Stimulated activated CD8-positive, alpha-beta memory T cell treated with anti-CD3 and anti-CD28 coated beads, Interleukin-15, amount 100 ng/mL, for 4 hours (primary cell): ENCODE results near the gene SDC1.

Experiments
- DNase-seq, 2 donors: peaks; one replicate each; pipeline ENCODE4 v3.0.0-alpha.2; 2020; ENCODE audit warnings: low read depth in 2 of 2

SDC1 gene

GRCh38 chr2:20214566-20215182 is 10.3 kb downstream of the SDC1 start:
- no peak for DNase-seq

GRCh38 chr2:20213651-20214565 is 11.0 kb downstream of the SDC1 start:
- no peak for DNase-seq

- no peak for DNase-seq
Observed at GRCh38 chr2:20212871-20213503, 11.9 kb downstream of the SDC1 start.

GRCh38 chr2:20212459-20212870 is 12.5 kb downstream of the SDC1 start:
- no peak for DNase-seq

GRCh38 chr2:20211860-20212458 is 13.0 kb downstream of the SDC1 start:
- no peak for DNase-seq

- DNase-seq = no peak
Observed at GRCh38 chr2:20211420-20211819, 13.5 kb downstream of the SDC1 start.

GRCh38 chr2:20210462-20210861 is 14.5 kb downstream of the SDC1 start:
- no peak for DNase-seq

- no peak for DNase-seq
Observed at GRCh38 chr2:20209373-20210109, 15.4 kb downstream of the SDC1 start.

- no peak for DNase-seq
Observed at GRCh38 chr2:20208476-20208859, 16.5 kb downstream of the SDC1 start.

GRCh38 chr2:20207051-20207450 is 17.9 kb downstream of the SDC1 start:
- DNase-seq = no peak

- no peak for DNase-seq
Observed at GRCh38 chr2:20205915-20206524, 18.9 kb downstream of the SDC1 start.

- DNase-seq = no peak
Observed at GRCh38 chr2:20205069-20205468, 19.9 kb downstream of the SDC1 start.

GRCh38 chr2:20203521-20204225 is 21.3 kb downstream of the SDC1 start:
- no peak for DNase-seq

GRCh38 chr2:20203072-20203471 is 21.9 kb downstream of the SDC1 start:
- DNase-seq = no peak

- DNase-seq = no peak
Observed at GRCh38 chr2:20201671-20202070, 23.3 kb downstream of the SDC1 start.

GRCh38 chr2:20200697-20201555 is 24.0 kb downstream of the SDC1 start:
- DNase-seq = no peak

- no peak for DNase-seq
Observed at GRCh38 chr2:20199633-20200270, 25.2 kb downstream of the SDC1 start.

GRCh38 chr2:20198796-20199632 is 25.9 kb downstream of the SDC1 start:
- DNase-seq = no peak
